GM23338 (cell line): ENCODE measurements around the gene TPX2. TPM values are rescaled to one million over a fixed set of nuclear protein-coding genes. Genes with fewer than 3 reads are reported as not detected.
A peak's percentile ranks its signal among the peaks of the same experiment; 100 is the strongest.

Experiments used
- ATAC-seq: fragments of 200-7000 bp; cut with Tn5 transposase; 3 replicates; pipeline ENCODE4 v1.9.1; 2020
- DNase-seq: peaks from one replicate; pipeline ENCODE4 v3.0.0-alpha.2; 2015; ENCODE audit warnings: low spot score
- H2AFZ ChIP-seq: fragments of 200-600 bp; sonication (generic); 2 replicates; pipeline ENCODE4 v1.8.0; 2016; ENCODE audit warnings: antibody characterized with exemption, mild to moderate bottlenecking, moderate library complexity
- H3F3A ChIP-seq: fragments of 200-600 bp; sonication (generic); replicated peaks from 2 replicates; pipeline ENCODE4 v1.8.0; 2017; ENCODE audit warnings: antibody characterized with exemption, mixed run types, low read depth
- H3K27ac ChIP-seq: fragments of 200-600 bp; sonication (generic); 2 replicates; pipeline ENCODE4 v1.6.1; 2016; ENCODE audit warnings: low read depth
- H3K27me3 ChIP-seq: fragments of 200-600 bp; sonication (generic); 2 replicates; pipeline ENCODE4 v1.8.0; 2016; ENCODE audit warnings: mild to moderate bottlenecking, mixed run types, moderate library complexity; ENCODE audit not compliant: insufficient read depth
- H3K36me3 ChIP-seq: fragments of 200-600 bp; sonication (generic); 2 replicates; pipeline ENCODE4 v1.8.0; 2016; ENCODE audit warnings: mild to moderate bottlenecking; ENCODE audit not compliant: insufficient read depth
- H3K4me1 ChIP-seq: fragments of 200-600 bp; sonication (generic); 2 replicates; pipeline ENCODE4 v1.8.0; 2016; ENCODE audit warnings: mild to moderate bottlenecking, moderate library complexity; ENCODE audit not compliant: insufficient read depth
- H3K4me2 ChIP-seq: fragments of 200-600 bp; sonication (generic); 2 replicates; pipeline ENCODE4 v1.7.1; 2017; ENCODE audit warnings: mixed run types
- H3K4me3 ChIP-seq: fragments of 200-600 bp; sonication (generic); 2 replicates; pipeline ENCODE4 v1.6.1; 2016; ENCODE audit warnings: mixed run types
- H3K79me2 ChIP-seq: fragments of 200-600 bp; sonication (generic); replicated peaks from 2 replicates; pipeline ENCODE4 v1.8.0; 2017; ENCODE audit warnings: mild to moderate bottlenecking; ENCODE audit not compliant: insufficient read depth
- H3K9me2 ChIP-seq: fragments of 200-600 bp; sonication (generic); 2 replicates; pipeline ENCODE4 v1.8.0; 2017; ENCODE audit not compliant: insufficient read depth
- H4K20me1 ChIP-seq: fragments of 200-600 bp; sonication (generic); replicated peaks from 2 replicates; pipeline ENCODE4 v1.8.0; 2017; ENCODE audit warnings: mild to moderate bottlenecking; ENCODE audit not compliant: insufficient read depth
- H3K27ac Mint-ChIP-seq: 2 replicates; pipeline ENCODE4 v1.8.0; 2020; ENCODE audit warnings: inconsistent platforms, mild to moderate bottlenecking, moderate library complexity, mixed read lengths
- H3K27me3 Mint-ChIP-seq: 3 replicates; pipeline ENCODE4 v1.8.0; 2022; ENCODE audit warnings: low read depth, mild to moderate bottlenecking, moderate library complexity, mixed read lengths, inconsistent platforms; ENCODE audit not compliant: insufficient read depth, poor library complexity
- H3K36me3 Mint-ChIP-seq: 3 replicates; pipeline ENCODE4 v1.8.0; 2021; ENCODE audit warnings: low read depth, mild to moderate bottlenecking, inconsistent platforms, moderate library complexity, mixed read lengths
- H3K4me1 Mint-ChIP-seq: 3 replicates; pipeline ENCODE4 v1.8.0; 2020; ENCODE audit warnings: mild to moderate bottlenecking, inconsistent platforms, mixed read lengths
- H3K4me3 Mint-ChIP-seq: 3 replicates; pipeline ENCODE4 v1.8.0; 2021; ENCODE audit warnings: moderate library complexity, mild to moderate bottlenecking, inconsistent platforms, mixed read lengths
- H3K9me3 Mint-ChIP-seq: 3 replicates; pipeline ENCODE4 v1.8.0; 2020; ENCODE audit warnings: moderate library complexity, mild to moderate bottlenecking, inconsistent platforms, mixed read lengths
- CREB1 ChIP-seq: fragments of 250-450 bp; sonication (Bioruptor Pico); IDR thresholded peaks from 2 replicates; pipeline ENCODE4 v1.5.0; 2020; ENCODE audit warnings: low read depth, mild to moderate bottlenecking, moderate library complexity
- EZH2 ChIP-seq: fragments of 200-600 bp; sonication (generic); IDR thresholded peaks from one replicate; pipeline ENCODE4 v1.8.0; 2017; ENCODE audit warnings: antibody characterized with exemption, mild to moderate bottlenecking, low read depth; ENCODE audit not compliant: unreplicated experiment
- EZH2phosphoT487 ChIP-seq: fragments of 200-600 bp; sonication (generic); IDR thresholded peaks from one replicate; pipeline ENCODE4 v1.8.1; 2018; ENCODE audit warnings: antibody characterized with exemption; ENCODE audit not compliant: unreplicated experiment
- JUNB ChIP-seq: IDR thresholded peaks from one replicate; pipeline ENCODE4 v1.6.1; 2016; ENCODE audit warnings: antibody characterized with exemption; ENCODE audit not compliant: unreplicated experiment
- NANOG ChIP-seq: IDR thresholded peaks from 2 replicates; pipeline ENCODE4 v1.6.1; 2016; ENCODE audit warnings: antibody characterized with exemption, borderline replicate concordance
- POLR2AphosphoS5 ChIP-seq: IDR thresholded peaks from 2 replicates; pipeline ENCODE4 v1.6.1; 2016; ENCODE audit warnings: antibody characterized with exemption, low read depth
- STAT1 ChIP-seq: IDR thresholded peaks from one replicate; pipeline ENCODE4 v1.6.1; 2016; ENCODE audit warnings: antibody characterized with exemption; ENCODE audit not compliant: unreplicated experiment
- ZNF114 ChIP-seq: fragments of 250-450 bp; sonication (Bioruptor Pico); IDR thresholded peaks from 2 replicates; pipeline ENCODE4 v1.5.0; 2020; ENCODE audit warnings: mild to moderate bottlenecking, moderate library complexity
- ZNF331 ChIP-seq: fragments of 250-450 bp; sonication (Bioruptor Pico); IDR thresholded peaks from 2 replicates; pipeline ENCODE4 v1.5.0; 2020; ENCODE audit warnings: low read depth, mild to moderate bottlenecking, moderate library complexity
- polyA plus RNA-seq: library from polyadenylated mRNA; unstranded; fragments of >200 nt; fragmentation: Nextera tagmentation; extraction: Ambion mirVana; gene quantifications from 2 replicates; pipeline ENCODE4 v1.2.1, GENCODE V29; 2016
- total RNA-seq: library from RNA; depleted of rRNA; stranded (reverse); fragments of >200 nt; shearing (Covaris generic); gene quantifications from 2 replicates; pipeline ENCODE4 v1.2.3, GENCODE V29; 2014
- TF ChIP-seq, protein P1 (sequence below): IDR thresholded peaks from 2 replicates; pipeline ENCODE4 v1.6.1; 2016; ENCODE audit warnings: antibody characterized with exemption
- TF ChIP-seq, protein P2 (sequence below): fragments of 250-450 bp; sonication (Bioruptor Pico); IDR thresholded peaks from 2 replicates; pipeline ENCODE4 v1.5.0; 2020; ENCODE audit warnings: mild to moderate bottlenecking, moderate library complexity
- TF ChIP-seq, protein P3 (sequence below): IDR thresholded peaks from one replicate; pipeline ENCODE4 v1.6.1; 2018; ENCODE audit warnings: antibody characterized with exemption; ENCODE audit not compliant: unreplicated experiment

The TPX2 gene
- total and polyA plus RNA-seq, 2 experiments from 2014 or later = 101 to 159 TPM

DNA sequence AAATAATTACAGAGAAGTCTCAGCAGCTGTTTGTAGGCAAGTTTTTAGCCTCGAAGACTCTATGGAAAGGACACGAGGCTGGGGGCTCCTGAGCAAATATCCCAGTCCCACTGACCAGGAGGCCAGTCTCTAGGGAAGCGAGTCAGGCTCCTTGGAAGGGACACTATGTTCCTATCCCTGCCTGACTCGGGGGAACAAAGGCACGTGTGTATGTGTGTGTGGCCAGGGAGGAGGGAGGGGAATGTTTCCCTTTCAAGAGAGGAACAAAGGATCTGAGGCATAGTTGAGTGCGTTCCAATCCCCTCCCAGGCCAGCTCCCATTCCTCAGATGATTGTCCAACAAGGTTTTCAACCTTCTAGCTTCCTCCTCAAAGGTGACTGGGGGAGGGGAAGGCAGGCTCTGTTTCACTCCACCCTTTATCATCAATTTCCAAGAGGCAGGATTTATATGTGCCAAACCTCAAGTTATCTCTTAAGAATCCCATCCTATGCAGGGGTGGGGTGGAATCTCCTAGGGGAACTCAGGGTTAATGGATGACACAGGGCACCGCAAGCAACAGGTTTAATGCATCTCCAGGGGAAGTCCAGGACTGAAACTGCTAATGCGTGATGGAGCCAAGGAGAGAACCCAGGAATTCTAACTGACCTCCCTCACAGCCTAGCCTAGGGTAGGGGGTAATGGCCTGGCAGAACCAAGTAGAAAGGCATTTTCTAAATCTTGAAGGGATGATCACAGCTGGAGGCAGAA lies 26.4 kb upstream of the TPX2 start:
- Histone ChIP-seq H3K4me3 (peak overlapping the region; percentile 39), H3K27ac (peak overlapping the region; percentile 84), H3K27me3 (no peaks in the 10 kb centered on the region), H3K36me3 (peaks cover 11% of the 10 kb centered on the region), H4K20me1 (peaks cover 3% of the 10 kb centered on the region; the same call in 1 of the 2 replicates), H3K9me2 (no peaks in the 10 kb centered on the region), H3F3A (peaks cover 24% of the 10 kb centered on the region; the same call in 1 of the 2 replicates), H3K79me2 (peaks cover 95% of the 10 kb centered on the region), H3K4me2 (peak overlapping the region; percentile 74), H2AFZ (no peak overlapping the region), H3K4me1 (peaks cover 79% of the 10 kb centered on the region)
- H3K27me3 Mint-ChIP-seq = no peaks in the 10 kb centered on the region
- H3K36me3 Mint-ChIP-seq = peaks cover 47% of the 10 kb centered on the region
- ATAC-seq = peak; percentile 87
- H3K27ac Mint-ChIP-seq = peak overlapping the region; percentile 89
- H3K9me3 Mint-ChIP-seq = no peaks in the 10 kb centered on the region
- peaks cover 72% of the 10 kb centered on the region for H3K4me1 Mint-ChIP-seq
- DNase-seq = peak; percentile 97
- TF ChIP-seq STAT1 = no peak
- TF ChIP-seq EZH2 = no peak
- no peak for TF ChIP-seq EZH2phosphoT487
- TF ChIP-seq, protein P1, sequence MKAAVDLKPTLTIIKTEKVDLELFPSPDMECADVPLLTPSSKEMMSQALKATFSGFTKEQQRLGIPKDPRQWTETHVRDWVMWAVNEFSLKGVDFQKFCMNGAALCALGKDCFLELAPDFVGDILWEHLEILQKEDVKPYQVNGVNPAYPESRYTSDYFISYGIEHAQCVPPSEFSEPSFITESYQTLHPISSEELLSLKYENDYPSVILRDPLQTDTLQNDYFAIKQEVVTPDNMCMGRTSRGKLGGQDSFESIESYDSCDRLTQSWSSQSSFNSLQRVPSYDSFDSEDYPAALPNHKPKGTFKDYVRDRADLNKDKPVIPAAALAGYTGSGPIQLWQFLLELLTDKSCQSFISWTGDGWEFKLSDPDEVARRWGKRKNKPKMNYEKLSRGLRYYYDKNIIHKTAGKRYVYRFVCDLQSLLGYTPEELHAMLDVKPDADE = peak; percentile 48; the same call in 1 of the 2 replicates
- no peak for TF ChIP-seq JUNB
- TF ChIP-seq, protein P2, sequence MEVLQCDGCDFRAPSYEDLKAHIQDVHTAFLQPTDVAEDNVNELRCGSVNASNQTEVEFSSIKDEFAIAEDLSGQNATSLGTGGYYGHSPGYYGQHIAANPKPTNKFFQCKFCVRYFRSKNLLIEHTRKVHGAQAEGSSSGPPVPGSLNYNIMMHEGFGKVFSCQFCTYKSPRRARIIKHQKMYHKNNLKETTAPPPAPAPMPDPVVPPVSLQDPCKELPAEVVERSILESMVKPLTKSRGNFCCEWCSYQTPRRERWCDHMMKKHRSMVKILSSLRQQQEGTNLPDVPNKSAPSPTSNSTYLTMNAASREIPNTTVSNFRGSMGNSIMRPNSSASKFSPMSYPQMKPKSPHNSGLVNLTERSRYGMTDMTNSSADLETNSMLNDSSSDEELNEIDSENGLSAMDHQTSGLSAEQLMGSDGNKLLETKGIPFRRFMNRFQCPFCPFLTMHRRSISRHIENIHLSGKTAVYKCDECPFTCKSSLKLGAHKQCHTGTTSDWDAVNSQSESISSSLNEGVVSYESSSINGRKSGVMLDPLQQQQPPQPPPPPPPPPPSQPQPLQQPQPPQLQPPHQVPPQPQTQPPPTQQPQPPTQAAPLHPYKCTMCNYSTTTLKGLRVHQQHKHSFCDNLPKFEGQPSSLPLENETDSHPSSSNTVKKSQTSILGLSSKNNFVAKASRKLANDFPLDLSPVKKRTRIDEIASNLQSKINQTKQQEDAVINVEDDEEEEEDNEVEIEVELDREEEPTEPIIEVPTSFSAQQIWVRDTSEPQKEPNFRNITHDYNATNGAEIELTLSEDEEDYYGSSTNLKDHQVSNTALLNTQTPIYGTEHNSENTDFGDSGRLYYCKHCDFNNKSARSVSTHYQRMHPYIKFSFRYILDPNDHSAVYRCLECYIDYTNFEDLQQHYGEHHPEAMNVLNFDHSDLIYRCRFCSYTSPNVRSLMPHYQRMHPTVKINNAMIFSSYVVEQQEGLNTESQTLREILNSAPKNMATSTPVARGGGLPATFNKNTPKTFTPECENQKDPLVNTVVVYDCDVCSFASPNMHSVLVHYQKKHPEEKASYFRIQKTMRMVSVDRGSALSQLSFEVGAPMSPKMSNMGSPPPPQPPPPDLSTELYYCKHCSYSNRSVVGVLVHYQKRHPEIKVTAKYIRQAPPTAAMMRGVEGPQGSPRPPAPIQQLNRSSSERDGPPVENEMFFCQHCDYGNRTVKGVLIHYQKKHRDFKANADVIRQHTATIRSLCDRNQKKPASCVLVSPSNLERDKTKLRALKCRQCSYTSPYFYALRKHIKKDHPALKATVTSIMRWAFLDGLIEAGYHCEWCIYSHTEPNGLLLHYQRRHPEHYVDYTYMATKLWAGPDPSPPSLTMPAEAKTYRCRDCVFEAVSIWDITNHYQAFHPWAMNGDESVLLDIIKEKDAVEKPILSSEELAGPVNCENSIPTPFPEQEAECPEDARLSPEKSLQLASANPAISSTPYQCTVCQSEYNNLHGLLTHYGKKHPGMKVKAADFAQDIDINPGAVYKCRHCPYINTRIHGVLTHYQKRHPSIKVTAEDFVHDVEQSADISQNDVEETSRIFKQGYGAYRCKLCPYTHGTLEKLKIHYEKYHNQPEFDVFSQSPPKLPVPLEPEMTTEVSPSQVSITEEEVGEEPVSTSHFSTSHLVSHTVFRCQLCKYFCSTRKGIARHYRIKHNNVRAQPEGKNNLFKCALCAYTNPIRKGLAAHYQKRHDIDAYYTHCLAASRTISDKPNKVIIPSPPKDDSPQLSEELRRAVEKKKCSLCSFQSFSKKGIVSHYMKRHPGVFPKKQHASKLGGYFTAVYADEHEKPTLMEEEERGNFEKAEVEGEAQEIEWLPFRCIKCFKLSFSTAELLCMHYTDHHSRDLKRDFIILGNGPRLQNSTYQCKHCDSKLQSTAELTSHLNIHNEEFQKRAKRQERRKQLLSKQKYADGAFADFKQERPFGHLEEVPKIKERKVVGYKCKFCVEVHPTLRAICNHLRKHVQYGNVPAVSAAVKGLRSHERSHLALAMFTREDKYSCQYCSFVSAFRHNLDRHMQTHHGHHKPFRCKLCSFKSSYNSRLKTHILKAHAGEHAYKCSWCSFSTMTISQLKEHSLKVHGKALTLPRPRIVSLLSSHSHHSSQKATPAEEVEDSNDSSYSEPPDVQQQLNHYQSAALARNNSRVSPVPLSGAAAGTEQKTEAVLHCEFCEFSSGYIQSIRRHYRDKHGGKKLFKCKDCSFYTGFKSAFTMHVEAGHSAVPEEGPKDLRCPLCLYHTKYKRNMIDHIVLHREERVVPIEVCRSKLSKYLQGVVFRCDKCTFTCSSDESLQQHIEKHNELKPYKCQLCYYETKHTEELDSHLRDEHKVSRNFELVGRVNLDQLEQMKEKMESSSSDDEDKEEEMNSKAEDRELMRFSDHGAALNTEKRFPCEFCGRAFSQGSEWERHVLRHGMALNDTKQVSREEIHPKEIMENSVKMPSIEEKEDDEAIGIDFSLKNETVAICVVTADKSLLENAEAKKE = peak; percentile 84
- TF ChIP-seq ZNF331 (CRISPR knock-in tag) = no peak
- peak; percentile 48 for TF ChIP-seq POLR2AphosphoS5
- TF ChIP-seq NANOG = peak; percentile 49; the same call in 1 of the 2 replicates
- 0 out of 2 replicates have a peak, but pooled peaks have one; percentile 44 for TF ChIP-seq ZNF114 (CRISPR knock-in tag)
- TF ChIP-seq, protein P3, sequence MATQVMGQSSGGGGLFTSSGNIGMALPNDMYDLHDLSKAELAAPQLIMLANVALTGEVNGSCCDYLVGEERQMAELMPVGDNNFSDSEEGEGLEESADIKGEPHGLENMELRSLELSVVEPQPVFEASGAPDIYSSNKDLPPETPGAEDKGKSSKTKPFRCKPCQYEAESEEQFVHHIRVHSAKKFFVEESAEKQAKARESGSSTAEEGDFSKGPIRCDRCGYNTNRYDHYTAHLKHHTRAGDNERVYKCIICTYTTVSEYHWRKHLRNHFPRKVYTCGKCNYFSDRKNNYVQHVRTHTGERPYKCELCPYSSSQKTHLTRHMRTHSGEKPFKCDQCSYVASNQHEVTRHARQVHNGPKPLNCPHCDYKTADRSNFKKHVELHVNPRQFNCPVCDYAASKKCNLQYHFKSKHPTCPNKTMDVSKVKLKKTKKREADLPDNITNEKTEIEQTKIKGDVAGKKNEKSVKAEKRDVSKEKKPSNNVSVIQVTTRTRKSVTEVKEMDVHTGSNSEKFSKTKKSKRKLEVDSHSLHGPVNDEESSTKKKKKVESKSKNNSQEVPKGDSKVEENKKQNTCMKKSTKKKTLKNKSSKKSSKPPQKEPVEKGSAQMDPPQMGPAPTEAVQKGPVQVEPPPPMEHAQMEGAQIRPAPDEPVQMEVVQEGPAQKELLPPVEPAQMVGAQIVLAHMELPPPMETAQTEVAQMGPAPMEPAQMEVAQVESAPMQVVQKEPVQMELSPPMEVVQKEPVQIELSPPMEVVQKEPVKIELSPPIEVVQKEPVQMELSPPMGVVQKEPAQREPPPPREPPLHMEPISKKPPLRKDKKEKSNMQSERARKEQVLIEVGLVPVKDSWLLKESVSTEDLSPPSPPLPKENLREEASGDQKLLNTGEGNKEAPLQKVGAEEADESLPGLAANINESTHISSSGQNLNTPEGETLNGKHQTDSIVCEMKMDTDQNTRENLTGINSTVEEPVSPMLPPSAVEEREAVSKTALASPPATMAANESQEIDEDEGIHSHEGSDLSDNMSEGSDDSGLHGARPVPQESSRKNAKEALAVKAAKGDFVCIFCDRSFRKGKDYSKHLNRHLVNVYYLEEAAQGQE = no peak
- peak; percentile 24; the same call in 1 of the 2 replicates for TF ChIP-seq CREB1 (CRISPR knock-in tag)
- H3K4me3 Mint-ChIP-seq = peak overlapping the region; percentile 57
